Kidney (tissue), 14 donors: ENCODE measurements around the gene KDM5C. TPM values are rescaled to one million over a fixed set of nuclear protein-coding genes. Genes with fewer than 3 reads are reported as not detected.

ENCODE experiments used
- DNase-seq, 5 donors: peaks; one replicate each; pipeline ENCODE4 v3.0.0-alpha.2; 2013 to 2020
- FAIRE-seq: peaks from 2 replicates; lab custom pipeline; 2012; peaks lifted over from hg19 to GRCh38; lab: Jason Lieb, UNC
- H3K27ac ChIP-seq, 2 donors: one replicate each; pipeline ENCODE4 v1.7.0; 2013; ENCODE audit warnings: low read depth in 2 of 2, low read length in 2 of 2, inconsistent platforms in 1 of 2
- H3K27me3 ChIP-seq: one replicate; pipeline ENCODE4 v1.7.1; 2013; ENCODE audit warnings: low read length, inconsistent platforms; ENCODE audit not compliant: control insufficient read depth, insufficient read depth
- H3K36me3 ChIP-seq, 3 donors: one replicate each; pipeline versions ENCODE4 v1.7.0 to v1.7.1; 2013; ENCODE audit warnings: low read length in 3 of 3, control low read depth in 1 of 3, inconsistent platforms in 1 of 3; ENCODE audit not compliant: insufficient read depth in 3 of 3, control insufficient read depth in 2 of 3
- H3K4me1 ChIP-seq, 3 donors: one replicate each; pipeline versions ENCODE4 v1.7.0 to v1.7.1; 2013; ENCODE audit warnings: low read length in 3 of 3, inconsistent platforms in 1 of 3, low read depth in 1 of 3; ENCODE audit not compliant: control insufficient read depth in 2 of 3, insufficient read depth in 2 of 3
- H3K4me3 ChIP-seq, 3 donors: one replicate each; pipeline versions ENCODE4 v1.7.0 to v1.8.1; 2013; ENCODE audit warnings: low read length in 3 of 3, control low read depth in 1 of 3, inconsistent platforms in 1 of 3
- H3K9ac ChIP-seq, 3 donors: one replicate each; pipeline versions ENCODE4 v1.7.0 to v1.7.1; 2013; ENCODE audit warnings: low read length in 3 of 3, control low read depth in 1 of 3, inconsistent platforms in 1 of 3
- H3K9me3 ChIP-seq, 3 donors: one replicate each; pipeline versions ENCODE4 v1.7.0 to v1.7.1; 2013; ENCODE audit warnings: low read length in 3 of 3, control low read depth in 1 of 3, inconsistent platforms in 1 of 3; ENCODE audit not compliant: control insufficient read depth in 2 of 3, insufficient read depth in 1 of 3
- CTCF ChIP-seq: IDR thresholded peaks from 3 replicates; pipeline ENCODE4 v1.5.1; 2012; ENCODE audit warnings: mild to moderate bottlenecking, moderate library complexity, borderline replicate concordance; ENCODE audit not compliant: insufficient read depth; ENCODE audit errors: extremely low read depth
- intact Hi-C: fragments of 100-400 bp; cut with DNase I; formaldehyde crosslinking; loops from one replicate; pipeline ENCODE4 v1.11.1; 2022
- polyA plus RNA-seq: library from polyadenylated mRNA; stranded (reverse); fragments of 350-450 nt; fragmentation: Illumina TruSeq; extraction: RNeasy Lipid Tissue Mini Kit (QIAGEN cat#74804); gene quantifications from one replicate; pipeline ENCODE4 v1.2.3, GENCODE V29; 2014; ENCODE audit warnings: low read depth, low replicate concordance; ENCODE audit not compliant: insufficient read depth
- total RNA-seq: library from RNA; stranded (reverse); fragmentation: NEBNext Ultra II Directional; extraction: Animal tissue kit (Norgen Biotek cat#: 25700); gene quantifications from one replicate; pipeline ENCODE4 v1.2.1, GENCODE V29; 2021
- donor health status: control.
- donor health status: control.
- donor health status: control.
- donor health status: control.
- donor health status: control.
- donor health status: DM: yes; HTN: yes; CAD: no.
- donor health status: Normal renal cell carcinoma (clear cell type).

KDM5C gene
- total and polyA plus RNA-seq, 2 donors from 2014 or later: 14.9 to 114 TPM

GRCh38 chrX:53235566-53235965 is 10.6 kb upstream of the KDM5C start:
- intact Hi-C loops: no loop called here
- Histone ChIP-seq H3K27ac (no peak overlapping the region), H3K9ac (no peak overlapping the region), H3K27me3 (peaks cover 14% of the 10 kb centered on the region), H3K36me3 (peaks cover 0 to 12% (median 4%) of the 10 kb centered on the region in 3 donors), H3K4me3 (no peak overlapping the region), H3K4me1 (no peaks in the 10 kb centered on the region), H3K9me3 (no peaks in the 10 kb centered on the region)
- DNase-seq (no peak), FAIRE-seq (no peak)
- no peak for TF ChIP-seq CTCF

GRCh38 chrX:53234484-53234883 is 9.5 kb upstream of the KDM5C start:
- Histone ChIP-seq H3K27ac (no peak overlapping the region), H3K4me1 (no peaks in the 10 kb centered on the region), H3K9ac (no peak overlapping the region), H3K36me3 (peaks cover 0 to 4% (median 2%) of the 10 kb centered on the region in 3 donors), H3K27me3 (peaks cover 19% of the 10 kb centered on the region), H3K9me3 (no peaks in the 10 kb centered on the region), H3K4me3 (no peak overlapping the region)
- no peak for FAIRE-seq
- TF ChIP-seq CTCF: no peak
- DNase-seq: no peak
- intact Hi-C loops: no loop called here

DNA sequence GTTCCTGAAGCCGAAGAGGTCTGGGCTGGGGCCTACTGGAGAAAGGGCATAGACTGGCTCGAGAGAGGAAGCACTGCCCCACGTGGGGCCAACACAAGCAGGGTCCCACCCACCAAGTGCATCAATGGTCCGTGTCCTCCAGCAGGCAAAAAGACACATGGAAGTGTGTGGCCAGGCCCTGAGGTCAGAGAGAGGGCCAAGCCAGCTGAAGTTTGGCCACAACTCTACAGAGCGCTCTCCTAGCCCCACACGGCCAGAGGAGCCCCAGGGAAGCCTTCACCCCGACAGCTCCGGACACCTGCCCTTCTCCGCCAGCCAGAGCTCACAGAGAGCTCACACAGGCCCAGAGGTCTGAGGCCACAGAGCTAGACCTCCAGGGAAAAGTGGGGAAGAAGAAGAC is 8.5 kb upstream of the KDM5C start:
- no peak overlapping the region for H3K27ac ChIP-seq
- TF ChIP-seq CTCF: no peak
- DNase-seq (no peak), FAIRE-seq (no peak)
- H3K4me3 ChIP-seq: no peak overlapping the region
- peaks cover 0 to 2% (median 0%) of the 10 kb centered on the region in 3 donors for H3K36me3 ChIP-seq
- H3K4me1 ChIP-seq: no peaks in the 10 kb centered on the region
- no peaks in the 10 kb centered on the region for H3K9me3 ChIP-seq
- intact Hi-C loops: no loop called here
- H3K27me3 ChIP-seq: peaks cover 17% of the 10 kb centered on the region
- no peak overlapping the region for H3K9ac ChIP-seq

GRCh38 chrX:53230116-53230515 is 5.1 kb upstream of the KDM5C start:
- intact Hi-C loops: no loop called here

More at GRCh38 chrX:53230116-53230515, 5.1 kb upstream of the KDM5C start:
- no peaks in the 10 kb centered on the region for H3K4me1 ChIP-seq
- no peak overlapping the region for H3K9ac ChIP-seq
- no peaks in the 10 kb centered on the region for H3K9me3 ChIP-seq
- no peaks in the 10 kb centered on the region for H3K36me3 ChIP-seq
- TF ChIP-seq CTCF: no peak
- H3K27me3 ChIP-seq: peaks cover 18% of the 10 kb centered on the region
- DNase-seq: no peak
- no peak for FAIRE-seq
- H3K27ac ChIP-seq: no peak overlapping the region
- no peak overlapping the region for H3K4me3 ChIP-seq
